ENCODE results near the gene TMEM259.

TMEM259 gene

GRCh38 chr19:1020868-1021425 lies at the start of gene TMEM259:
Gene TMEM259 (minus strand): TSS chr19:1021123. CDS start chr19:1020996, 127 bp downstream.
- peak; percentile 98 for DNase-seq

- DNase-seq = no peak
These were observed 49.6 kb upstream of the TMEM259 start for GRCh38 chr19:1070576-1070930.

- DNase-seq = no peak
These were observed 48.3 kb upstream of the TMEM259 start for GRCh38 chr19:1069009-1069779.

GRCh38 chr19:1068009-1069001 lies 47.4 kb upstream of the TMEM259 start:
- DNase-seq = no peak

GRCh38 chr19:1067341-1067957 lies 46.5 kb upstream of the TMEM259 start:
- DNase-seq = no peak

- no peak for DNase-seq
These were observed 45.9 kb upstream of the TMEM259 start, which contains the start of gene ARHGAP45 for GRCh38 chr19:1066748-1067340. Gene ARHGAP45 (plus strand): TSS chr19:1067167. CDS start chr19:1067406, 239 bp downstream.

GRCh38 chr19:1066251-1066747 lies 45.4 kb upstream of the TMEM259 start:
- DNase-seq = no peak

DNA sequence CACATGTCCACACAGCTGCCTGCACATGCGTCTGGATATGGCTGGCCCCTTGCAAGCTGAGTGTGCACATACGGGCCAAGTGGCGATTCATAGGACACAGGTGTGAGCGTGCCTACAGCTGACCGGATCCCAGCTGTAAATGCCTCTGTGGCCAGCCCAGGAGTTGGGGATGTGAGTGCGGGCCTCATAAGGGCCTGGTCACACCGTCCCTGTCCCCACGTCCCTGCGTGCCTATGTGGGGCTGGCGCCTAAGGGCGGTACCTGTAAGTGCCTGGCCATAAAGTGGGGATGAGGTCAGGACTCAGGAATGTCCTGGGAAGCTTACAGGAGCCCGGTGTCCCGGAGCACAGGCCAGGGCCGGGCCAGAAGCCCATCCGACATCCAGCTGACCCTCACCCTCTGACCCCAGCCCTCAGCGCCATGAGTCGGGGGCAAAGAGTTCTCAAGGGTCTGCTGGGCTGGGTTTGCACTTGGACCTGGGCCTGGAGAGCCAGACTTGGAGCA lies 44.7 kb upstream of the TMEM259 start:
- no peak for DNase-seq

DNA sequence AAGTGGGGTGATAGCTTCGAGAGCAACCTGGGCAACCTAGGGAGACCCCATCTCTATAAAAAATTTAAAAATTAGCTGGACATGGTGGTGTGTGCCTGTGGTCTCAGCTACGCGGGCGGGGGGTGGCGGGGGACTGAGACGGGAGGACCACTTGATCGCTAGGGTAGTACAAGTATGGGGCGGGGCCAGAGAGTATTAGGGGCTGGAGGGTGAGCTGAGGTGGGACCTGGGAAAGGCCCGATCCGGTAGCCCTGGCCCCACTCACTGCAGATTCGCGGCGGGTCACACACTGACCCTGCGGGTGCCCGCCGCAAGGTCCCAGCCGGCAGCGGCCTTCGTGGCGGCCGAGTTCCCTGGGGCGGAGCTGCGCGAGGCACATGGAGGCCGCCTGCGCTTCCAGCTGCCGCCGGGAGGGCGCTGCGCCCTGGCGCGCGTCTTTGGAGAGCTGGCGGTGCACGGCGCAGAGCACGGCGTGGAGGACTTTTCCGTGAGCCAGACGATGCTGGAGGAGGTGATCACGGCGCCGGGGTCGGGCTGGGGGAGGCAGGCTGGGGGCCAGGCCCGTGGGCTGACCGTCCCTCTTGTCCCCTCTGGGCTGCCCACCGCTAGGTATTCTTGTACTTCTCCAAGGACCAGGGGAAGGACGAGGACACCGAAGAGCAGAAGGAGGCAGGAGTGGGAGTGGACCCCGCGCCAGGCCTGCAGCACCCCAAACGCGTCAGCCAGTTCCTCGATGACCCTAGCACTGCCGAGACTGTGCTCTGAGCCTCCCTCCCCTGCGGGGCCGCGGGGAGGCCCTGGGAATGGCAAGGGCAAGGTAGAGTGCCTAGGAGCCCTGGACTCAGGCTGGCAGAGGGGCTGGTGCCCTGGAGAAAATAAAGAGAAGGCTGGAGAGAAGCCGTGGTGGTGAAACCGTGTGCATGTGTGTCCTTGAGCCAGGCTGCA lies 44.0 kb upstream of the TMEM259 start:
- DNase-seq = peak; percentile 71

DNA sequence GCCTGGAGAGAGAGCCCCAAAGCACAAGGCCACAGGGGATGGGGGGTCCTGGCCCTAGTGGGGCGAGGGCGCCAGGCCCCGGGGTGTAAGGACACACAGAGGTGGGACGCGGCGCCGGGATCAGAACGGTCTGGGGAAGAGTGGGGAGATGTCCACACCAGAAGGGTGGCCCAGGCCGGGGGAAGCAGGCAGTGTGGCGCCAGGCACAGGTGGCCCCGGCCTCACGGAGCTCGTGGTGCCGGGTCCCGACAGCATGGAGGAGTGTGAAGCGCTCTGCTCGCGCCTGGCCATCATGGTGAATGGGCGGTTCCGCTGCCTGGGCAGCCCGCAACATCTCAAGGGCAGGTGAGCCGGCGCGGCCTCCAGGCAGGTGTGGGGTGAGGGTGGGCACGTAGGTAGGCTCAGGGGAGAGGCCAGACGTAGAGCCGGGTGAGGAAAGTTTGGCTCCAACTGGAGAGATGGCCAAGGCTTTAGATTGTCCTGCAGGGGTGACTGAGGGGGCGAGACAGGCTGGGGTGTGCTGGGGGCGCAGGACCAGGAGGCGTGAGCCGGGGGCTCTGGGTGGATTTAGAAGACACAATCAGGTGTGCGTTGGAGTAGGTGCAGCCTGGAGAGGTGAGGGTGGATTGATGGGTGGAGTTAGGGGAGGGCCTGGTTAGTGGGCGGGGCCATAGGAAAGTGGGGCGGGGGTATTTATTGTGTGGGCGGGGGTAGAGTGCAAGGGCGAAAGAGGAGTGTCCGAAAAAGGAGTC lies 43.2 kb upstream of the TMEM259 start:
- no peak for DNase-seq

GRCh38 chr19:1063030-1063908 lies 42.3 kb upstream of the TMEM259 start:
- no peak for DNase-seq

GRCh38 chr19:1062387-1063029 lies 41.6 kb upstream of the TMEM259 start:
- DNase-seq = no peak

DNA sequence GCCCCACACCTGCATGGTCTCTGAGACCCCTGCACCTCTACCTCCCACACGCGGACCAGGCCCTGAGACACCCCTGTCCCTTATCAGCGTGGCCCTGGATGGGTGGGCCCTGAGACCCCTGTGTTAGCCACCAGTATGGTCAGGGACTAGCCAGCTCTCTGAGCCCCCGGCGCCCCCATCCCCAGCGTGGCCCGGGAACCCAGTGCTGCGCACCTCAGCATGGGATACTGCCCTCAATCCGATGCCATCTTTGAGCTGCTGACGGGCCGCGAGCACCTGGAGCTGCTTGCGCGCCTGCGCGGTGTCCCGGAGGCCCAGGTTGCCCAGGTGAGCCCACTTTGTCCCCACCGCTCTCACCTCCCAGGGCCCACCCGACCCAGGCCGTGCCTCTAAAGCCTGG lies 41.1 kb upstream of the TMEM259 start:
- DNase-seq = no peak

DNA sequence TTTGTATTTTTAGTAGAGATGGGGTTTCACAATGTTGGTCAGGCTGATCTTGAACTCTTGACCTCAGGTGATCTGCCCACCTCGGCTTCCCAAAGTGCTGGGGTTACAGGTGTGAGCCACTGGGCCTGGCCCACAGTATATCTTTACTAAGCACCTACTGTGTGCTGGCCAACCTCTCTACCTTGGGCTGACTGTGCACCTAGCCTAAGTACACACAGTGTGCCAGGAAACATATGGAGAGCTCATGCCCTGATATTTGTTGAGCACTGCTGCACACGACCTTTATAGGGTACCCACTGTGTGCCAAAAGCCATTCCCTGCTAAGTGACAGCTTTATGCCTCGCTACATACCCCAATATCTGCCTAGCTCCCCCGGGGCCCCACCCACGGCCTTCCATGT lies 39.8 kb upstream of the TMEM259 start:
- no peak for DNase-seq

DNA sequence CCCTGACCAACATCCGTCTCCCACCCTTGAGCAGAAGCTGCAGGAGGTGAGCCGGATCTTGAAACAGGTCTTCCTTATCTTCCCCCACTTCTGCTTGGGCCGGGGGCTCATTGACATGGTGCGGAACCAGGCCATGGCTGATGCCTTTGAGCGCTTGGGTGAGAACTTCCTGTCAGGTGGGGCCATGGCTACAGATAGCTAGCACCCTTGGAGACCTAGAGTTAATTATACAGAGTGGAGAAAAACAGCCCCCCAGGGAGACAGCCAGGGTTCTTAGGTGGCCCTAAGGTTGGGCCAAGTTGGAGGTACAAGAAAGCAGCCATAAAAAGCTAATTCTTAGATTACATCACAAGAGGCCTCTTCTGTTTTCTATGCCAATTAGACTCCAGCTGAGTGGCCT lies 37.2 kb upstream of the TMEM259 start:
- DNase-seq = no peak

DNA sequence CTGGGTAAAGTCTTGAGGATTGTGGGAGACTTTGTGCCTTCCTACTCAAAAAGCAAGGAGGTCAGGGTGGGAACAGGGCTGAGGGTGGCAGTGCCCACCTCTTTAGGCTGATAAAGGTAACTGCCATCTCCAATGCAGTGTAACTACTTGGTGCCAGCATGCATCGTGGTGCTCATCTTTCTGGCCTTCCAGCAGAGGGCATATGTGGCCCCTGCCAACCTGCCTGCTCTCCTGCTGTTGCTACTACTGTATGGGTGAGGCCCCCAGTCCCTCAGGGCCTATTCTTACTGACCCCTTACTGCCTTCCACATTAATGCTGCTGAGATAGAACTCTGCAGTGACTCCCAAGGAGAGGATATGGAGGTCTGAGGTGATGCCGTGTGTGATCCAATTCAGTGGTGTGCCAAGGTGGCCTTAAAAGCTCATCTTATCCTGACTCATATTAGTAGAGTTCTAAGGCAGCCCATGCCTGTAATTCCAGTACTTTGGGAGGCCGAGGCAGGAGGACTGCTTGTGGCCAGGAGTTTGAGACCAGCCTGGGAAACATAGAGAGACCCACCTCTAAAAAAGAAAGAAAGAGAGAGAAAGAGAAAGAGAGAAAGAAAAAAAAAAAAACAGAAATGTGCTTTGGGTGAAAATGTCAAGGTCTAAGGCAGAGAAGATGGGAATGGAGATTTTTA lies 36.4 kb upstream of the TMEM259 start:
- DNase-seq = no peak

- no peak for DNase-seq
These were observed 35.1 kb upstream of the TMEM259 start for GRCh38 chr19:1055886-1056620.
